ENCODE results near the gene RPTOR. TPM values are rescaled to one million over a fixed set of nuclear protein-coding genes. Genes with fewer than 3 reads are reported as not detected.

The RPTOR gene
- total and polyA plus RNA-seq, 3 experiments from 2014 or later, result 7.9 to 69.4 (median 63.9) TPM

DNA sequence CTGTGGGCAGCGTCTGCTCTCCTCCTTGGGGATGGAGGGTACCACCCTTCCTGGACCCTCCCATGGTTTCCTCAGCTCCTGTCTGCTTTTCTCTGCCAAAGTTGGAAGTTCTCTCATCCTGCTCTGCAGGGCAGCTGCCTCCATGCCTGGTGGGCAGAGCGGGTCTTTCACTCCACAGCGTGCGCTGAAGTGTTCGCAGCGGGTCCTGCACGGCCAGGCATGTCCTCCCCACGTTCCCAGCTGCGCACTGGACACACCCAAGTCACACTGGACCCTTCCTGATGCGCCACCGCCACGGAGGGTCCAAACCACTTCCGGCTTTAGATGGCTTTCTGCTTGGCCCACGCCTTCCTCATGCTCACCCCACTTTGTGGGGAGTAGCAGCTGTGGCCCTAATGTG lies 34.5 kb upstream of the RPTOR start:
- Mint-ChIP-seq H3K4me1 (no peaks in the 10 kb centered on the region), H3K4me3 (no peak overlapping the region), H3K27me3 (peaks cover 5 to 11% of the 10 kb centered on the region in 2 donors), H3K36me3 (no peaks in the 10 kb centered on the region), H3K27ac (no peak overlapping the region), H3K9me3 (no peaks in the 10 kb centered on the region)
- no peak for DNase-seq
- H3K4me3 ChIP-seq (ENCODE audit: low read length), result no peak overlapping the region
- no peaks in the 10 kb centered on the region for H3K9me3 ChIP-seq (ENCODE audit: low read length)
- no peak overlapping the region for H3K27ac ChIP-seq (ENCODE audit: low read depth, low read length)
- no peaks in the 10 kb centered on the region for H3K27me3 ChIP-seq (ENCODE audit: insufficient read depth, low read length, poor library complexity, severe bottlenecking)
- ChIA-PET CTCF (no interaction called here), POLR2A (no interaction called here)
- H3K4me1 ChIP-seq (ENCODE audit: insufficient read depth, low read length), result no peaks in the 10 kb centered on the region
- no peaks in the 10 kb centered on the region for H3K36me3 ChIP-seq (ENCODE audit: insufficient read depth, low read length)

DNA sequence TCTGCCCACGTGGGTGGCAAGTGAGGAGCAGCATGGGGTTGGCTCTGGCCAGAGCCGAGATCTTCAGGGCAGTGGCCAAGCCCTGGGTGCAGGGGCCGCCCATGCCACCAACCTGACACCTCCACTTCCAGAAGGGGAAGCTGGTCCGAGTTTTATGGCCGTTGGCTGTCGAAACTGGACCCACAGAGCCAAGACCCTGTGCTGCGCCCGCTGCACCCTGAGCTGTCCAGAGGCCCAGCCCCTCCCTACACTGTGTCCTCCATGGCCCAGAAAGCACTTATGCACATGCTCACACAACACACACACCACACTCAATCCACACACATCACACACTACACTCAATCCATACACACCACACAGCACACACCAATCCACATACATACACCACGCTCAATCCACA lies 33.9 kb upstream of the RPTOR start:
- Histone ChIP-seq H3K27me3 (ENCODE audit: insufficient read depth, low read length, poor library complexity, severe bottlenecking) (no peaks in the 10 kb centered on the region), H3K36me3 (ENCODE audit: insufficient read depth, low read length) (no peaks in the 10 kb centered on the region), H3K27ac (ENCODE audit: low read depth, low read length) (no peak overlapping the region), H3K4me3 (ENCODE audit: low read length) (no peak overlapping the region), H3K9me3 (ENCODE audit: low read length) (no peaks in the 10 kb centered on the region), H3K4me1 (ENCODE audit: insufficient read depth, low read length) (no peaks in the 10 kb centered on the region)
- DNase-seq, result no peak
- no peaks in the 10 kb centered on the region for H3K36me3 Mint-ChIP-seq
- POLR2A ChIA-PET, result no interaction called here
- H3K4me3 Mint-ChIP-seq, result no peak overlapping the region
- H3K27ac Mint-ChIP-seq, result no peak overlapping the region
- H3K27me3 Mint-ChIP-seq, result peaks cover 5 to 10% of the 10 kb centered on the region in 2 donors
- no peaks in the 10 kb centered on the region for H3K4me1 Mint-ChIP-seq
- no peaks in the 10 kb centered on the region for H3K9me3 Mint-ChIP-seq
- CTCF ChIA-PET, result no interaction called here

DNA sequence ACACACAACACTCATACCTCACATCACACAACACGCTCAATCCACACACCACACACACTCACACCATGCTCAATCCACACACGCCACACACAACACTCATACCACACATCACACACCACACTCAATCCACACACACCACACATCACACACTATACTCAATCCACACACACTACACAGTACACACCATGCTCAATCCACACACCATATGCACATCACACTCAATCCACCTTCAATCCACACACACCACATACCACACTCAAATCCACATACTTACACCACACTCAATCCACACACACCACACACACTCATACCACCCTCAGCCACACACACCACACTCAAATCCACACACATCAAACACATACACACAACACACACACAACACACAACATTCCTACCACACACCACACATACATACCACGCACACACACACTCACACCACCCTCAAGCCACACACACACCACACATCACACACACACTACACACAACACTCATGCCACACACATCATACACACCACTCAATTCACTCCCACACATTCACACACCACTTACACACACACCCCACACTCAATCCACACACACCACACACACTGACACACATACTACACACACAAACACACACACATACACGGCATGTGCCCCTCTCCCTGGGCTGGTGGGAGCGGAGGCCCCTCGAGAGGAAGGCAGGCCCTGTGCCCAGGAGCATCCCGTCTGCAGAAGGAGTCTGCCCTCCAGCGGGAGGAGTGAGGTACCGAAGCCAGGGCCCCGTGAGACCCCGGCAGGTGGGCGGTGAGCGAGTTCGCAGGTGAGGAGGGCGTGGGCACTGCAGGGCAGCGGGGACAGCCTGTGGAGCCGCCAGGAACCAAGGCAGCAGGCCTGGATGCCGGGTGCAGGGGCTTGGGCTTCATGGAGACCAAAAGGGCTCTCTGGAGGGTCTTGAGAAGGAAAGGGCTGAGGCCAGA lies 33.1 kb upstream of the RPTOR start:
- POLR2A ChIA-PET, result no interaction called here
- no peaks in the 10 kb centered on the region for H3K36me3 Mint-ChIP-seq
- peaks cover 5 to 10% of the 10 kb centered on the region in 2 donors for H3K27me3 Mint-ChIP-seq
- Histone ChIP-seq H3K4me1 (ENCODE audit: insufficient read depth, low read length) (no peaks in the 10 kb centered on the region), H3K4me3 (ENCODE audit: low read length) (no peak overlapping the region), H3K27me3 (ENCODE audit: insufficient read depth, low read length, poor library complexity, severe bottlenecking) (no peaks in the 10 kb centered on the region), H3K36me3 (ENCODE audit: insufficient read depth, low read length) (no peaks in the 10 kb centered on the region), H3K9me3 (ENCODE audit: low read length) (no peaks in the 10 kb centered on the region), H3K27ac (ENCODE audit: low read depth, low read length) (no peak overlapping the region)
- no peaks in the 10 kb centered on the region for H3K9me3 Mint-ChIP-seq
- no peak for DNase-seq
- no peak overlapping the region for H3K27ac Mint-ChIP-seq
- H3K4me3 Mint-ChIP-seq, result no peak overlapping the region
- H3K4me1 Mint-ChIP-seq, result no peaks in the 10 kb centered on the region
- CTCF ChIA-PET, result interaction anchor here (0.6 kb wide), 1 partner anchor 62 kb away, joined by 3 read pairs; no protein-coding TSS in a partner anchor

DNA sequence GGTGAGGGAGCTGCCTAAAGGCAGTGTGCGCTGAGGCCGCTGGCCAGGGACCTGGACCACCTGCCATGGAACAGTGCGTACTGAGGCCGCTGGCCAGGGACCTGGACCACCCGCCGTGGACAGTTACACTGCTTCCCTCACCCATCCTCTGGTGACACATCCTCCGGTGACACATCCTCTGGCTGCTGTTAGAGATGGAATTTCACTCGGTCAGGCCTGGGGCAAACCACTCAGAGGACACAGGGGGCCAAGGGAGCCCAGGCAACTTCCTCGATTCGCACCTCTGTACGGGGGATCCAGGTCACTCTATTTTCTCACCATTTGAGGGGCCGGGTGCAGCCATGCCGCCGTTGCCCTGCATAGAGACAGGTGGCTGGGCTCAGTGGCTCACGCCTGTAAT lies 32.4 kb upstream of the RPTOR start:
- H3K9me3 Mint-ChIP-seq, result no peaks in the 10 kb centered on the region
- peaks cover 0 to 14% of the 10 kb centered on the region in 2 donors for H3K27me3 Mint-ChIP-seq
- H3K27ac Mint-ChIP-seq, result no peak overlapping the region
- ChIA-PET CTCF (interaction anchor here (0.6 kb wide), 1 partner anchor 61 kb away, joined by 3 read pairs; no protein-coding TSS in a partner anchor), POLR2A (no interaction called here)
- H3K4me1 Mint-ChIP-seq, result no peaks in the 10 kb centered on the region
- no peak overlapping the region for H3K4me3 Mint-ChIP-seq
- Histone ChIP-seq H3K27ac (ENCODE audit: low read depth, low read length) (no peak overlapping the region), H3K27me3 (ENCODE audit: insufficient read depth, low read length, poor library complexity, severe bottlenecking) (no peaks in the 10 kb centered on the region), H3K36me3 (ENCODE audit: insufficient read depth, low read length) (no peaks in the 10 kb centered on the region), H3K9me3 (ENCODE audit: low read length) (no peaks in the 10 kb centered on the region), H3K4me1 (ENCODE audit: insufficient read depth, low read length) (no peaks in the 10 kb centered on the region), H3K4me3 (ENCODE audit: low read length) (no peak overlapping the region)
- no peak for DNase-seq
- no peaks in the 10 kb centered on the region for H3K36me3 Mint-ChIP-seq

DNA sequence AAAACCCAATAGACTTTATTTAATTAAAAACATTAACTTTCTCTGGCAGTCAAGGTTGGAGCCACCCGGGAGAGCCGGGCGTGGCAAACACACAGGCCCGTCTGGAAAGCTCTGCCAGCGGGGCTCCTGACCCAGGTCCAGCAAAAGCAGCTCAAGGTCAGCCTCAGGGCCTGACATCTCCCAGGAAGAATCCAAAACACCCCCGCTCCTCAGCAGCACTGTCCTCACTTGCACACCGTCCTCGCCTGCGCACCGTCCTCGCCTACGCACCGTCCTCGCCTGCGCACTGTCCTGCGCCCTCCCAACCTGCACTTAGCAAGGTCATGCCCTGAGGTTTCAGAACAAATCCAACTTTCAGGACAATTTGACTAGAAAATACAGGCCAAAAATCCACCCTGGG lies 31.4 kb upstream of the RPTOR start:
- Mint-ChIP-seq H3K9me3 (no peaks in the 10 kb centered on the region), H3K27me3 (peaks cover 0 to 15% of the 10 kb centered on the region in 2 donors), H3K27ac (peak overlapping the region in 1 of 8 donors; percentile 91), H3K36me3 (no peaks in the 10 kb centered on the region), H3K4me1 (no peaks in the 10 kb centered on the region), H3K4me3 (no peak overlapping the region)
- POLR2A ChIA-PET, result no interaction called here
- DNase-seq, result no peak
- H3K36me3 ChIP-seq (ENCODE audit: insufficient read depth, low read length), result no peaks in the 10 kb centered on the region
- no peak overlapping the region for H3K4me3 ChIP-seq (ENCODE audit: low read length)
- no peaks in the 10 kb centered on the region for H3K4me1 ChIP-seq (ENCODE audit: insufficient read depth, low read length)
- no peaks in the 10 kb centered on the region for H3K9me3 ChIP-seq (ENCODE audit: low read length)
- no peak overlapping the region for H3K27ac ChIP-seq (ENCODE audit: low read depth, low read length)
- H3K27me3 ChIP-seq (ENCODE audit: insufficient read depth, low read length, poor library complexity, severe bottlenecking), result no peaks in the 10 kb centered on the region
- CTCF ChIA-PET, result no interaction called here

DNA sequence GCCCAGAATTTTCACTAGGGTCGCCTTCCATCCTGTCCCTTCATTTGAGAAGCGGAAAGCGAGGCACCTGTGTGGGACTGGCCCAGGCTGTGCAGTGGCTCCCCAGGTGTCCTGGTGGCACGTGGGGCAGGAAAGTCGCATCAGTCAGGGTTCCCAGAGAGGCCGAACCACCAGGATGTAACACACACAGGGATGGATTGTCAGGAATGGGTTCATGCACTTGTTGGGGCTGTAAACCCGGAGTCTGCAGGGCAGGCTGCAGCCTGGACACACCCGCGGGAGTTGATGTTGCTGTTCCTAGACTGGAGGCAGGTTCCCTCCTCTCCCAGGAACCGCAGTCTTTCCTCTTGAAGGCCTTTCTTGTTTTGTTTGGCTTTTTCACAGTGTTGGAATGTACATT lies 30.7 kb upstream of the RPTOR start:
- no peak for DNase-seq
- Mint-ChIP-seq H3K27me3 (peaks cover 0 to 14% of the 10 kb centered on the region in 2 donors), H3K36me3 (no peaks in the 10 kb centered on the region), H3K4me3 (no peak overlapping the region), H3K27ac (peak overlapping the region in 1 of 8 donors; percentile 6), H3K4me1 (no peaks in the 10 kb centered on the region), H3K9me3 (no peaks in the 10 kb centered on the region)
- ChIA-PET POLR2A (no interaction called here), CTCF (no interaction called here)
- no peaks in the 10 kb centered on the region for H3K27me3 ChIP-seq (ENCODE audit: insufficient read depth, low read length, poor library complexity, severe bottlenecking)
- H3K27ac ChIP-seq (ENCODE audit: low read depth, low read length), result no peak overlapping the region
- H3K4me1 ChIP-seq (ENCODE audit: insufficient read depth, low read length), result no peaks in the 10 kb centered on the region
- no peaks in the 10 kb centered on the region for H3K9me3 ChIP-seq (ENCODE audit: low read length)
- H3K4me3 ChIP-seq (ENCODE audit: low read length), result no peak overlapping the region
- H3K36me3 ChIP-seq (ENCODE audit: insufficient read depth, low read length), result no peaks in the 10 kb centered on the region

DNA sequence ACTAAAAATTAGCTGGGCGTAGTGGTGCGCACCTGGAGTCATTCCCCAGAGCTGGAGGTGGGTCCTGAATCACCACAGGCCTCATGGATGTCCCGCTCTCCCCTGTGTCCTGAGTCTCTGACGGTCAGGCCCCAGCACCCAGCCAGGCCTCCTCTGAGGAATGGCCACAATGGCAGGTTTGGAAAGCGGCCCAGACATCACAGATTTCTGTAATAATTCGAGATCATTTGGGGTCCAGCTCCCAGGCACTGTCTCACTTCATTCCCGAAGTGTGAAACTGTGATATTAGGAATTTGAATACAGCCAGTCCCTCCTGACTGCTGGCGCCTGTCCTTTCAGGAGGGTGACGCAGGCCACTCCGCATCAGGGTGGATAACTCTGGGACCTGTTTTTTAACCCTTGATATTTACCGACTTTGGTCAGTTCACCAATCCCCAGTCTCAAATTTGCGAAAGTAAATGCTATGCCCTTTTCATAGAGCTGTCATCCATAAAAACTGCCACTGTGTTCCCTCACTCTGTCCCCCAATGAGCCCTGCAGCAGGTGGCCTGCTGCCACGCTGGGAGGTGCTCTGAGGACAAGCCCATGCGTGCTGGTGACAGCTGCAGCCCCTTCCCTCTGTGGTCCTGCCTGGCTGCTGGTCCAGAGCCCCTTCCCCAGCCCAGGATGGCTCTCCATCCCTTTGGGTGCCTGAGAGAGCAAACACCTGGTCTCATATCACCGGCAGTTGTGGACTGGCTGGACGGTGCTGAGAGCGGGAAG lies 28.3 kb upstream of the RPTOR start:
- peaks cover 12 to 14% of the 10 kb centered on the region in 2 donors for H3K27me3 Mint-ChIP-seq
- H3K27me3 ChIP-seq (ENCODE audit: insufficient read depth, low read length, poor library complexity, severe bottlenecking), result no peaks in the 10 kb centered on the region
- no peak overlapping the region for H3K4me3 Mint-ChIP-seq
- H3K9me3 Mint-ChIP-seq, result no peaks in the 10 kb centered on the region
- no peak overlapping the region for H3K27ac ChIP-seq (ENCODE audit: low read depth, low read length)
- no peak overlapping the region for H3K4me3 ChIP-seq (ENCODE audit: low read length)
- no peaks in the 10 kb centered on the region for H3K4me1 ChIP-seq (ENCODE audit: insufficient read depth, low read length)
- POLR2A ChIA-PET, result no interaction called here
- DNase-seq, result no peak
- H3K27ac Mint-ChIP-seq, result no peak overlapping the region
- no peaks in the 10 kb centered on the region for H3K36me3 ChIP-seq (ENCODE audit: insufficient read depth, low read length)
- H3K9me3 ChIP-seq (ENCODE audit: low read length), result no peaks in the 10 kb centered on the region
- CTCF ChIA-PET, result interaction anchor here (0.6 kb wide), 1 partner anchor 58 kb away, joined by 3 read pairs; no protein-coding TSS in a partner anchor
- H3K4me1 Mint-ChIP-seq, result no peaks in the 10 kb centered on the region
- no peaks in the 10 kb centered on the region for H3K36me3 Mint-ChIP-seq

DNA sequence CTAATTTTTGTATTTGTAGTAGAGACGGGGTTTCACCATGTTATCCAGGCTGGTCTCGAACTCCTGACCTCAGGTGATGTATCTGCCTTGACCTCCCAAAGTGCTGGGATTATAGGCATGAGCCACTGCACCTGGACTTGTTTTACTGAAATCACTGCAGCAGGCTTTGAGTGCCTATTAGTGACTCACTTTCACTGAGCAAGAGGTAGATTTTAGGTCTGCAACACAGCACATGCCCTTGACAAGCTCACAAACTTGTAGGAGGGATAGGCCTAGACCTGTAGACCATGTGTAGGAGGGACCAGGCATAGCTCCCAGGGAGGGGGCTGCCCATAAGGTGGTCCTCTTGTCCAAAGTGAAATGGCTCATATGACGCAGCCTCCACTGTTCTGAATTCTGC lies 27.0 kb upstream of the RPTOR start:
- H3K4me1 ChIP-seq (ENCODE audit: insufficient read depth, low read length), result no peaks in the 10 kb centered on the region
- no peaks in the 10 kb centered on the region for H3K27me3 ChIP-seq (ENCODE audit: insufficient read depth, low read length, poor library complexity, severe bottlenecking)
- no peak overlapping the region for H3K4me3 Mint-ChIP-seq
- peaks cover 14 to 15% of the 10 kb centered on the region in 2 donors for H3K27me3 Mint-ChIP-seq
- H3K9me3 ChIP-seq (ENCODE audit: low read length), result no peaks in the 10 kb centered on the region
- ChIA-PET CTCF (no interaction called here), POLR2A (no interaction called here)
- no peak overlapping the region for H3K27ac Mint-ChIP-seq
- H3K4me1 Mint-ChIP-seq, result no peaks in the 10 kb centered on the region
- no peak for DNase-seq
- no peak overlapping the region for H3K4me3 ChIP-seq (ENCODE audit: low read length)
- H3K9me3 Mint-ChIP-seq, result no peaks in the 10 kb centered on the region
- no peaks in the 10 kb centered on the region for H3K36me3 ChIP-seq (ENCODE audit: insufficient read depth, low read length)
- H3K36me3 Mint-ChIP-seq, result no peaks in the 10 kb centered on the region
- H3K27ac ChIP-seq (ENCODE audit: low read depth, low read length), result no peak overlapping the region

Measured in CD8-positive, alpha-beta memory T cell (primary cell).